GM12878 (cell line): Measurements from ENCODE around the gene MAN2C1. TPM values are rescaled to one million over a fixed set of nuclear protein-coding genes. Genes with fewer than 3 reads are reported as not detected.

Source experiments
- BCL3 ChIP-seq: IDR thresholded peaks from 2 replicates; pipeline ENCODE4 v1.6.1; 2011; ENCODE audit warnings: borderline replicate concordance, low read depth, mild to moderate bottlenecking, moderate library complexity, low read length; ENCODE audit not compliant: insufficient read depth, poor library complexity, severe bottlenecking
- CEBPB ChIP-seq, 2 experiments: fragments of 150-350 bp in 1 of 2; IDR thresholded peaks; 2 replicates each; pipeline ENCODE4 v1.6.1; 2012 to 2014; ENCODE audit warnings: low read depth in 2 of 2, low read length in 2 of 2, borderline replicate concordance in 1 of 2, inconsistent platforms in 1 of 2
- CHD4 ChIP-seq: fragments of 200-600 bp; sonication (generic); IDR thresholded peaks from 2 replicates; pipeline ENCODE4 v1.6.1; 2016; ENCODE audit warnings: mild to moderate bottlenecking
- CREM ChIP-seq: IDR thresholded peaks from 2 replicates; pipeline ENCODE4 v1.6.1; 2014; ENCODE audit warnings: antibody characterized with exemption, low read depth
- E2F4 ChIP-seq: IDR thresholded peaks from 2 replicates; pipeline ENCODE4 v1.6.1; 2012; ENCODE audit warnings: low read depth, low read length, improper control_type of control experiment
- ESRRA ChIP-seq: IDR thresholded peaks from 2 replicates; pipeline ENCODE4 v1.6.1; 2012; ENCODE audit warnings: mild to moderate bottlenecking, low read length, improper control_type of control experiment
- HDGF ChIP-seq: fragments of 450-650 bp; IDR thresholded peaks from 2 replicates; pipeline ENCODE4 v1.6.1; 2016; ENCODE audit warnings: antibody characterized with exemption
- HSF1 ChIP-seq: fragments of 150-350 bp; IDR thresholded peaks from 2 replicates; pipeline ENCODE4 v1.6.1; 2014; ENCODE audit warnings: mild to moderate bottlenecking, low read depth, low read length
- MYB ChIP-seq: fragments of 150-350 bp; IDR thresholded peaks from 2 replicates; pipeline ENCODE4 v1.6.1; 2014; ENCODE audit warnings: mild to moderate bottlenecking, low read depth, low read length, borderline replicate concordance
- NBN ChIP-seq: fragments of 450-650 bp; IDR thresholded peaks from 2 replicates; pipeline ENCODE4 v1.6.1; 2016
- RAD21 ChIP-seq: IDR thresholded peaks from 2 replicates; pipeline ENCODE4 v1.6.1; 2011; ENCODE audit warnings: mild to moderate bottlenecking, low read depth, low read length, moderate library complexity; ENCODE audit not compliant: insufficient read depth
- SMARCA5 ChIP-seq: fragments of 450-650 bp; IDR thresholded peaks from 2 replicates; pipeline ENCODE4 v1.6.1; 2017; ENCODE audit warnings: mild to moderate bottlenecking
- TCF12 ChIP-seq: IDR thresholded peaks from 2 replicates; pipeline ENCODE4 v1.6.1; 2011; ENCODE audit warnings: low read depth, mild to moderate bottlenecking, low read length
- polyA plus RNA-seq, 11 experiments: library from polyadenylated mRNA; depleted of rRNA in 4 of 11; unstranded in 6 of 11; stranded (reverse) in 5 of 11; fragments of >200 nt; fragmentation: Nextera tagmentation in 4 of 11; fragmentation: Illumina TruSeq in 1 of 11; extraction: Ambion mirVana in 4 of 11; extraction: Trizol in 1 of 11; gene quantifications; 1 replicate in 1 of 11; 2 replicates in 10 of 11; pipeline versions ENCODE4 v1.2.1 to v1.2.3, GENCODE V29; 2011 to 2016; ENCODE audit warnings: inconsistent platforms in 2 of 11, missing spikeins in 2 of 11, low read depth in 1 of 11
- total RNA-seq, 4 experiments: library from RNA; depleted of rRNA in 3 of 4; stranded (reverse); fragments of >200 nt in 3 of 4; fragmentation: Illumina TruSeq in 1 of 4; extraction: Trizol in 1 of 4; gene quantifications; 2 replicates each; pipeline versions ENCODE4 v1.2.1 to v1.2.3, GENCODE V29; 2013 to 2021
- TF ChIP-seq, protein P1 (sequence below): fragments of 150-350 bp; IDR thresholded peaks from 2 replicates; pipeline ENCODE4 v1.6.1; 2016; ENCODE audit warnings: low read depth, low read length
- TF ChIP-seq, protein P2 (sequence below): fragments of 450-650 bp; IDR thresholded peaks from 2 replicates; pipeline ENCODE4 v1.6.1; 2014; ENCODE audit warnings: mild to moderate bottlenecking
- TF ChIP-seq, protein P3 (sequence below): fragments of 450-650 bp; formaldehyde crosslinking; IDR thresholded peaks from 2 replicates; pipeline ENCODE4 v1.4.0; 2020; ENCODE audit warnings: mild to moderate bottlenecking, moderate library complexity

Gene MAN2C1
- total and polyA plus RNA-seq, 10 of the 15 experiments (the other 5 are each of a cell fraction or from before 2014, with no cell fraction given) = 1.4 to 111 (median 42.2) TPM

DNA sequence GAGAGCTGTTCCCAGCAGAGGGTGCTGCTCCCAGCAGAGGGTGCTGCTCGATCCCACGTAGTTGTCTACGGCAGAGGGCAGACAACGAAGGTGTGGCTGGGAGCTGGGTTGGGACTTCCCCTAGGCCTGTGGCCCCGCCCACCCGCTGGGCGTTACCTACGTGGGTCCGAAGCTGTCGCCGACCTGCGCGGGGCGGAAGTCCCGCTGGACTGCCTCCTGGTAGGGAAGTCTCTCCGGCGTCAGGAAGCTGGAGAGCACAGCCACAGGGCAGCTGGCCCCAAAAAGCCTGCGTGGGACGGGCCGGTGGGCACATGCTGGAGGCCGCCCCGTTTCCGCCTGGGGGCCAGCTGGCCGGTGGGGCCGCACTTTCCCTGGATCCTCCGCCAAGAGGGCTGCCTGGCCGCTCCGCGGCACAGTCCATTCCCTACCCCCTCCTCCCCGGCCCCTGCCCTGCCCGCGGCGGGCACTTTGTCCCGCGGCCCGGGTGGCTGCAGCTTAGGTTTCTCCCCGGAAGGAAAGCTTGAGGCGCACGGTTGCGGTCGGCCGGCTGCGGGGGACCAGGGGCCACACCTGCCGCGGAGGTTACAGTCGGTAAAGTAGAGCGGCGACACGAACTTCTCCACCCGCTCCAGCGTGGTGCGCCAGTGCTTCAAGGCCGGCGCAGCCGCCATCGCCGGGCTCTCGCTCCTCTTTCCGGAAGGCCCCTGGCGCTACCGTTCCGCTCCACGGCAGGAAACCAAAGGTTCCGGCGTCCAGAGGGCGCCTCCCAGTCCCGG, at the start of gene MAN2C1 (continued):
- TF ChIP-seq, protein P1, sequence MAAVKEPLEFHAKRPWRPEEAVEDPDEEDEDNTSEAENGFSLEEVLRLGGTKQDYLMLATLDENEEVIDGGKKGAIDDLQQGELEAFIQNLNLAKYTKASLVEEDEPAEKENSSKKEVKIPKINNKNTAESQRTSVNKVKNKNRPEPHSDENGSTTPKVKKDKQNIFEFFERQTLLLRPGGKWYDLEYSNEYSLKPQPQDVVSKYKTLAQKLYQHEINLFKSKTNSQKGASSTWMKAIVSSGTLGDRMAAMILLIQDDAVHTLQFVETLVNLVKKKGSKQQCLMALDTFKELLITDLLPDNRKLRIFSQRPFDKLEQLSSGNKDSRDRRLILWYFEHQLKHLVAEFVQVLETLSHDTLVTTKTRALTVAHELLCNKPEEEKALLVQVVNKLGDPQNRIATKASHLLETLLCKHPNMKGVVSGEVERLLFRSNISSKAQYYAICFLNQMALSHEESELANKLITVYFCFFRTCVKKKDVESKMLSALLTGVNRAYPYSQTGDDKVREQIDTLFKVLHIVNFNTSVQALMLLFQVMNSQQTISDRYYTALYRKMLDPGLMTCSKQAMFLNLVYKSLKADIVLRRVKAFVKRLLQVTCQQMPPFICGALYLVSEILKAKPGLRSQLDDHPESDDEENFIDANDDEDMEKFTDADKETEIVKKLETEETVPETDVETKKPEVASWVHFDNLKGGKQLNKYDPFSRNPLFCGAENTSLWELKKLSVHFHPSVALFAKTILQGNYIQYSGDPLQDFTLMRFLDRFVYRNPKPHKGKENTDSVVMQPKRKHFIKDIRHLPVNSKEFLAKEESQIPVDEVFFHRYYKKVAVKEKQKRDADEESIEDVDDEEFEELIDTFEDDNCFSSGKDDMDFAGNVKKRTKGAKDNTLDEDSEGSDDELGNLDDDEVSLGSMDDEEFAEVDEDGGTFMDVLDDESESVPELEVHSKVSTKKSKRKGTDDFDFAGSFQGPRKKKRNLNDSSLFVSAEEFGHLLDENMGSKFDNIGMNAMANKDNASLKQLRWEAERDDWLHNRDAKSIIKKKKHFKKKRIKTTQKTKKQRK = no peak
- TF ChIP-seq, protein P2, sequence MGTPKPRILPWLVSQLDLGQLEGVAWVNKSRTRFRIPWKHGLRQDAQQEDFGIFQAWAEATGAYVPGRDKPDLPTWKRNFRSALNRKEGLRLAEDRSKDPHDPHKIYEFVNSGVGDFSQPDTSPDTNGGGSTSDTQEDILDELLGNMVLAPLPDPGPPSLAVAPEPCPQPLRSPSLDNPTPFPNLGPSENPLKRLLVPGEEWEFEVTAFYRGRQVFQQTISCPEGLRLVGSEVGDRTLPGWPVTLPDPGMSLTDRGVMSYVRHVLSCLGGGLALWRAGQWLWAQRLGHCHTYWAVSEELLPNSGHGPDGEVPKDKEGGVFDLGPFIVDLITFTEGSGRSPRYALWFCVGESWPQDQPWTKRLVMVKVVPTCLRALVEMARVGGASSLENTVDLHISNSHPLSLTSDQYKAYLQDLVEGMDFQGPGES = 0 out of 2 replicates have a peak, but pooled peaks have one; percentile 36
- TF ChIP-seq CEBPB (IDR thresholded peaks at IDR 0.05; ENCODE audit: borderline replicate concordance in 1 of 2, low read depth in 2 of 2, low read length in 2 of 2) (no peak), TCF12 (peak; percentile 76), RAD21 (peak; percentile 73), ESRRA (no peak; the same call in none of the 2 replicates), HDGF (peak; percentile 89), HSF1 (peak; percentile 69; the same call in 1 of the 2 replicates), E2F4 (no peak), SMARCA5 (peak; percentile 81), BCL3 (peak; percentile 61), CREM (peak; percentile 70), NBN (peak; percentile 89), MYB (peak; percentile 36; the same call in 1 of the 2 replicates), CHD4 (no peak)
- TF ChIP-seq, protein P3, sequence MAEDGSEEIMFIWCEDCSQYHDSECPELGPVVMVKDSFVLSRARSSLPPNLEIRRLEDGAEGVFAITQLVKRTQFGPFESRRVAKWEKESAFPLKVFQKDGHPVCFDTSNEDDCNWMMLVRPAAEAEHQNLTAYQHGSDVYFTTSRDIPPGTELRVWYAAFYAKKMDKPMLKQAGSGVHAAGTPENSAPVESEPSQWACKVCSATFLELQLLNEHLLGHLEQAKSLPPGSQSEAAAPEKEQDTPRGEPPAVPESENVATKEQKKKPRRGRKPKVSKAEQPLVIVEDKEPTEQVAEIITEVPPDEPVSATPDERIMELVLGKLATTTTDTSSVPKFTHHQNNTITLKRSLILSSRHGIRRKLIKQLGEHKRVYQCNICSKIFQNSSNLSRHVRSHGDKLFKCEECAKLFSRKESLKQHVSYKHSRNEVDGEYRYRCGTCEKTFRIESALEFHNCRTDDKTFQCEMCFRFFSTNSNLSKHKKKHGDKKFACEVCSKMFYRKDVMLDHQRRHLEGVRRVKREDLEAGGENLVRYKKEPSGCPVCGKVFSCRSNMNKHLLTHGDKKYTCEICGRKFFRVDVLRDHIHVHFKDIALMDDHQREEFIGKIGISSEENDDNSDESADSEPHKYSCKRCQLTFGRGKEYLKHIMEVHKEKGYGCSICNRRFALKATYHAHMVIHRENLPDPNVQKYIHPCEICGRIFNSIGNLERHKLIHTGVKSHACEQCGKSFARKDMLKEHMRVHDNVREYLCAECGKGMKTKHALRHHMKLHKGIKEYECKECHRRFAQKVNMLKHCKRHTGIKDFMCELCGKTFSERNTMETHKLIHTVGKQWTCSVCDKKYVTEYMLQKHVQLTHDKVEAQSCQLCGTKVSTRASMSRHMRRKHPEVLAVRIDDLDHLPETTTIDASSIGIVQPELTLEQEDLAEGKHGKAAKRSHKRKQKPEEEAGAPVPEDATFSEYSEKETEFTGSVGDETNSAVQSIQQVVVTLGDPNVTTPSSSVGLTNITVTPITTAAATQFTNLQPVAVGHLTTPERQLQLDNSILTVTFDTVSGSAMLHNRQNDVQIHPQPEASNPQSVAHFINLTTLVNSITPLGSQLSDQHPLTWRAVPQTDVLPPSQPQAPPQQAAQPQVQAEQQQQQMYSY (CRISPR knock-in tag) = no peak
